HG03342 (cell line): ENCODE results near the gene MOB2.

Experiments used
- ATAC-seq: cut with Tn5 transposase; IDR thresholded peaks from one replicate; pipeline ENCODE4 v1.9.1; 2021; ENCODE audit warnings: mild to moderate bottlenecking, moderate library complexity; ENCODE audit not compliant: unreplicated experiment

MOB2 gene

GRCh38 chr11:1422481-1422880, 64.1 kb downstream of the MOB2 start:
- no peak for ATAC-seq

DNA sequence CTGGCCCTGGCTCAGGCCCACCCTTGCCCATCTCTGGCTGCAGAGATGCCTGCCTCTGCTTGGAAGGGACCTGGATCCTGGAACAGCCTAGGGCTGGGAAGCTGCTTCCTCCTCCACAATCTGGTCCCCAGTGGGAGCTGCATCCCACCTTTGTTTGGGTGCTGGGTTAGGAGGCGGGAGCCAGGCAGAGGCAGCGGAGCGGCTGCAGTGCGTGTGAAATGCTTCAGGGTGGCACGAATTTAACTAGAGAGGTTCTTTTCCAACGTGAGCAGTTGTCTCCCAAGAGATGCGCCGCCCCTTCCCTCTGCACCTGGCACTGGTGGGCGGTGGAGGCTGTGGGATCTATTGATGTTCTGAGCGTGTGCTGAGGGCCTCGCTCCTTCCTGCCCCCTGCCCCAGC, 65.3 kb downstream of the MOB2 start:
- no peak for ATAC-seq

- ATAC-seq: no peak
Observed at GRCh38 chr11:1419811-1420210, 66.8 kb downstream of the MOB2 start.
